Umbilical cord (tissue), 2 donors: ENCODE data around the gene ARHGAP42. TPM values are rescaled to one million over a fixed set of nuclear protein-coding genes. Genes with fewer than 3 reads are reported as not detected.
A peak's percentile ranks its signal among the peaks of the same experiment; 100 is the strongest.
"Not testable (repeated sequence)": the region's sequence is repeated elsewhere in the genome, so short reads cannot be mapped to it uniquely, and the experiment has no call there.

Experiments used
- DNase-seq: peaks from one replicate; pipeline ENCODE4 v3.0.0-alpha.2; 2015; ENCODE audit warnings: low spot score
- total RNA-seq: library from RNA; depleted of rRNA; stranded (reverse); fragments of >200 nt; gene quantifications from one replicate; pipeline ENCODE4 v1.2.3, GENCODE V29; 2014; ENCODE audit warnings: low replicate concordance; ENCODE audit not compliant: insufficient read depth

The ARHGAP42 gene
- total RNA-seq, 1 donor from 2014 or later = 18.5 TPM

GRCh38 chr11:100869328-100869727 lies 182.2 kb downstream of the ARHGAP42 start:
- no peak for DNase-seq

DNA sequence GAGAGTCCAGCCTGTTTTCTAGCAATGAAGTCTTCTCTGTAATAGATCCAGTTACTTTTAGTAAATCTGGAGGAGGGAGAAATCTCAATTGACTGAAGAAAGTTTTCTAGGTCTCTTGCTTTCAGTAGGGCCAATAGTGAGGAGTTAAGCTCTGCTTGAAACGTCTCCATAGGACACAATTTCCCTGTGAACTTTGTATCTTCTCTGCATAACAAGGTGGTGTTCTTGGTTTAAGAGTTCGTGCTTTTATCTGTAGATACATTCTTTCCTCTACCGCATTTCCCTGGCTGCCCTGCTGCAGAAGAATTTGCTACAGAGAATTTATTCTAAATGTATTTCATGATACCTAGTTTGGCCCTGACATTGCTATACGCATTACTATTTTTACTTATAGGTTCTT lies 183.1 kb downstream of the ARHGAP42 start:
- DNase-seq = no peak

GRCh38 chr11:100872951-100873740 lies 186.1 kb downstream of the ARHGAP42 start:
- DNase-seq = no peak

DNA sequence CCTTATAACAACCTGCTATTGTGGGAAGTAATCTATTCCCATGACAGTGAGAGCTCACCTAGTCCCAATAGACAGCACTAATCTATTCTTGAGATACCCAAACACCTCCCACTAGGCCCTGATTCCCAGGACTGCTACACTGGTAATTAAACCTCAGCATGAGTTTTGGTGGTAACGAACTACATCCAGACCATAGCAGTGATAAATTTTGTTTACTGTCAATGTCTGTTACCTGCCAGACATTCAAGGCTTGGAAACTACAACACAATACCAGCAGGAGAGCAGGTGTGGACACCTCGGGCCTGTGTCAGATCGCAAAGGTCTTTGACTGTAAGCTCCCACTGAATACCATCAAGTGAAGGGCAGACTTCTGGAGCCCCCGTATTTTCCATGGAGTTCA lies 187.1 kb downstream of the ARHGAP42 start:
- DNase-seq = no peak

GRCh38 chr11:100875521-100875869 lies 188.4 kb downstream of the ARHGAP42 start:
- DNase-seq = no peak

DNA sequence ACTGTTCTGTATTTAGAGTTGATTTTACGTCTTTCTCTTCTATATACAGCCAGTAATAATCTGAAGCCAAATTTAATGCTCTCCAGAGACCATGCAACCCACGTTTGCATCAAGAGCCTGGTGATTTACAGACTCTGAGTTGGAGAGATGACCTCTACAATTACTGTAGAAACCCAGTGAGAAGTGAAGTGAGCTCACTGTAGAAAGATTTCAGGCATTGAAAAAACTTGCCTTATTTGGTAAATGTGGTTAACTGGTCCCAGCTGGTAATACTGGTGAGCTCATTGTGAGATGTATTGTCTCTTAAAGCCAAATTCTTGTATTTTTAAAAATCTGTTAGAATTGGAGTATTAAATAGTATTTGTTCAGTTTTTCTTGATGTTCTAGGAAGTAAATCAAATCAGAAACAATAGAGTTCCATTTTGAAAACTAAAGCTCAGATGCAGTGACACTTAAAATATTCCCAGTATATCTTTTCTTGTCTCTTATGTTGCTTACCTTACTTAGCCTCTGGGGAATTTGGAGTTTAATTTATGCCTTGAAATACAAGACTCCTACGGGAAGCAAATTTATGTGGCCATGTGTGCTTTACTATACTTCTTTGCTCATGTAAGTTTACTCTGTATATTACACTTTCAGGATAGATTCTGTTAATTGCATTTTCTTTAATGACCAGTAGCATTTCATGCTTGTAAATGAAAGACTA lies 189.9 kb downstream of the ARHGAP42 start:
- DNase-seq = peak; percentile 93

DNA sequence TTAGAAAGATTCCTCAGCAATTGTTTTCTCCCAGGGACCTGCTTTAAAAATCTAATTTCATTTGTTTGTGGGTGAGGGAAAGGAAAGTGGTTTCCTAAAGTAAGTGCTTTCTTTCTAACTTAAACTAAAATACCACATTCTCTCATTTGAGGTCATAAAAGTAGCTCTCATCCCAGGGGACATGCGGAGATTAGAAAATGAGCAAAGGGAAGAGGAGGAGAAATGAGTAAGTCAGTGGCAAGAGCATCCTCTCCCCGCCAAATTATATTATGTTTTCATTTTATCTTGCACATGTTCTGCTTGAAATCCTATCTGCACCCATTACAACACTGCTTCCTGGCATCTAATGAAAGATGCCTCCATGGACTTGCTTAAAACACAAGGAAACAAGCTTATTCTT lies 191.4 kb downstream of the ARHGAP42 start:
- peak; percentile 54 for DNase-seq

DNA sequence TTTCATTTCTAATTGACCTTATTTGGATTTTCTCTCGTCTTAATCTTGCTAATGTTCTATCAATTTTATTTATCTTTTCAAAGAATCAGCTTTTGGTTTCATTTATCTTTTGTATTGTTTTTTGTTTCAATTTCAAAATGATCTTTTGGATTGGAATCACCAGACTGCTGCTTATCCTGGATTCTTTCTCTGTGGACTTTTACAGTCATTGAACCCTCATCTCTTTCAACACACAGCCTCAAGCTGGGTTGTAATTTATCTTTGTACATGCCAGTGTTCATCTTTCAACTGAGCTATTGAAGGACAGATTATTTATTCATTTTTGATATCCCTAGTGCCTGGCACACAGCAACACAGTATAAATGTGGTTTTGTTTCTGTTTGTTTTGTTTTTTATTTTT lies 195.9 kb downstream of the ARHGAP42 start:
- no peak for DNase-seq

DNA sequence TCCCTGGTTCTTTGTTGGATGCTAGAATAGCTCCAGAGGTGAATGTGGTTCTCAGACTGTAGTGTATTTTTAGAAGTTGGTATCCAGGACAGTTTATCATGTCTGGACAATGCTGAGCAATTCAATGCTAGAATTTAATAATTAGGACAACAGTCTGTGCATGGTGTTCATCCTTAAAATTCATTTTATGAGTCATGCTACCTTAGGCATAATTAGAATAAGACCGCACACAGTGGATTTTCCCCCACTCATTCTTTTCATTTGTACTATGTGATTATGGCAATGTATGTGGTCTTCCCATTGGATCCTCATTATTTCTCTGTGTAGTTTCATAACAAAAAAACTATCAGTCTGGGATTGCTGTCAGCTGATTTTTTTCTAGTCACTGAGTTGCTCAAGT lies 196.7 kb downstream of the ARHGAP42 start:
- DNase-seq = no peak

DNA sequence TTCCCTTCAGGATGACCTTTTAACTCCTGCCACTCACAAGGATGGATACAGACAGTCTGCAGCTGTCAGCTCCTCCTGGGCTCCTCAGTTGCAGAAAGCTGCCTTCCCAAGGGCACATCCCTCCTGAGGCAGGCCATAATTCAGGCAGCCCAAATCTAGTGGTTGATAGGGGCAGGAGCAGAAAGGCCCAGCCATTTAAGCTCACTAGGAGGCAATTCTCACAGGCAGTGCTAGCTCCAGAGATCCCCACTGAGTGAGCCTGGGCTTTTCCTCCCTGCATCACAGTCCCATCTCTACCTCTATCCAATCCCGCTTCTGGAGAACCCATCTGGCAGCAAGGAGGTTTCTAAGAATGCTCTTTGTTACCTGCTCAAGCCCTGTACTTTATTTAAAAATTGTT lies 200.6 kb downstream of the ARHGAP42 start:
- no peak for DNase-seq

DNA sequence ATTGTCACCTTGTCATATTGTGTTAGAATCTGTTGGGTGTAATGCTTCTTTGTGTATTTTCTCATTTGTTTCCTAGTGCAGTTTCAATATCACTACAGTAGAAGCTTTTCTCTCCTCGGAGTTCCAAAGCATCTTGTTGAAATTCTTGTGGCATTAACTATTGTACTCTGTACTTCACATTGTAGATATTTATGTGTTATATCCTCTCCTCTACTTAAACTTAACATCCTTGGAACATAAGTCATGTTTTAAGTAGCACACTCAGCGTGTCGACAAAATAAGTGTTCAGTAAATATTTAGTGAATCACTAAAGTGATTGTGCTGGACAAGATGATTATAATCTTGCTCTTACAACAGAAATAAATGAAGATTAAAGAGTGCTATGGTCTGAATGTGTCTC lies 201.7 kb downstream of the ARHGAP42 start:
- no peak for DNase-seq

GRCh38 chr11:100889758-100890157 lies 202.7 kb downstream of the ARHGAP42 start:
- DNase-seq = no peak

GRCh38 chr11:100890789-100891188 lies 203.7 kb downstream of the ARHGAP42 start:
- DNase-seq = peak; percentile 81

DNA sequence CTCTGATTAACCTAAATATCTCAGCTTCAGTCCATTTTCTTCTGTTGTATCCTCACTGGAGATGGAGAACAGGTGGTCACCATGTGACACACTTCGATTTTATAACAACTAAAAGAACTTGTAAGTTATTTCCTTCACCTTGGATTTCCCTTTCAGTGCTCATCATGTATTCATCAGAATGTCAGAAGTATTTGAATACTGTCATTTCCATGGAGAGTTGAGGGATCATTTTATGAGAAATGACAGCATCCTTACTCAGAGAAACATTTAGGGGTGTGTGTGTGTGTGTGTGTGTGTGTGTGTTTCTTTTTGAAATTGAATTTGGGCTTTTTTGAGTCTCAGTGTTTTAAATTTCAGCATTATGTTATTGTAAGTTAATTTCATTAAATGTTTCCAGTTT lies 205.8 kb downstream of the ARHGAP42 start:
- DNase-seq = no peak

GRCh38 chr11:100895449-100895848 lies 208.4 kb downstream of the ARHGAP42 start:
- DNase-seq = no peak

DNA sequence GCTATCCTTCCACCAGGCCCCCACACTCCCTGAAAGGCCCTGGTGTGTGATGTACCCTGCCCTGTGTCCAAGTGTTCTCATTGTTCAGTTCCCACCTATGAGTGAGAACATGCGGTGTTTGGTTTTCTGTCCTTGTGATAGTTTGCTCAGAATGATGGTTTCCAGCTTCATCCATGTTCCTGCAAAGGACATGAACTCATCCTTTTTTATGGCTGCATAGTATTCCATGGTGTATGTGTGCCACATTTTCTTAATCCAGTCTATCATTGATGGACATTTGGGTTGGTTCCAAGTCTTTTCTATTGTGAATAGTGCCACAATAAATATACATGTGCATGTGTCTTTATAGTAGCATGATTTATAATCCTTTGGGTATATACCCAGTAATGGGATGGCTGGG lies 208.9 kb downstream of the ARHGAP42 start:
- not testable (repeated sequence) for DNase-seq

DNA sequence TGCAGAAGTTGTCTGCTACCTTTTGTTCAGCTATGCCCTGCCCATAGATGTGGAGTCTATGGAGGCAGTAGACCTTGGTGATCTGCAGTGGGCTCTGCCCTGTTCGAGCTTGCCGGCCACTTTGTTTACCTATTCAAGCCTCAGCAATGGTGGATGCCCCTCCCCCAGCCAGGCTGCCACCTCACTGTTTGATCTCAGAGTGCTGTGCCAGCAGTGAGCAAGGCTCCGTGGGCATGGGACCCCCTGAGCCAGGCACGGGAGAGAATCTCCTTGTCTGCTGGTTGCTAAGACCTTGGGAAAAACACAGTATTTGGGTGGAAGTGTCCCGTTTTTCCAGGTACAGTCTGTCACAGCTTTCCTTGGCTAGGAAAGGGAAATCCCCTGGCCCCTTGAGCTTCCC lies 214.4 kb downstream of the ARHGAP42 start:
- not testable (repeated sequence) for DNase-seq

GRCh38 chr11:100902454-100903141 lies 215.5 kb downstream of the ARHGAP42 start:
- DNase-seq = no peak

GRCh38 chr11:100903284-100903683 lies 216.2 kb downstream of the ARHGAP42 start:
- no peak for DNase-seq

DNA sequence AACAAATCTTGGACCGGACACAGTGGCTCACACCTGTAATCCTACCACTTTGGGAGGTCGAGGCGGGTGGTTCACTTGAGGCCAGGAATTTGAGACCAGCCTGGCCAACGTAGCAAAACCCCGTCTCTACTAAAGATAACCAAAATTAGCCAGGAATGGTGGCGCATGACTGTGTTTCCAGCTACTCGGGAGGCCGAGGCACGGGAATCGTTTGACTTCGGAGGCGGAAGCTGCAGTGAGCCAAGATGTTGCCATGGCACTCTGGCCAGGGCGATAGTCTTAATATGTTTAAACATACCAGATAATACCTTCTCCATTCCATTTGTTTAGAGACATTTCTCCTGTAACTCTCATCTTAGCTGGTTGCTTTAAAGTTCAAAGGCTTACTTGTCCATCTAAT lies 218.6 kb downstream of the ARHGAP42 start:
- DNase-seq = no peak

DNA sequence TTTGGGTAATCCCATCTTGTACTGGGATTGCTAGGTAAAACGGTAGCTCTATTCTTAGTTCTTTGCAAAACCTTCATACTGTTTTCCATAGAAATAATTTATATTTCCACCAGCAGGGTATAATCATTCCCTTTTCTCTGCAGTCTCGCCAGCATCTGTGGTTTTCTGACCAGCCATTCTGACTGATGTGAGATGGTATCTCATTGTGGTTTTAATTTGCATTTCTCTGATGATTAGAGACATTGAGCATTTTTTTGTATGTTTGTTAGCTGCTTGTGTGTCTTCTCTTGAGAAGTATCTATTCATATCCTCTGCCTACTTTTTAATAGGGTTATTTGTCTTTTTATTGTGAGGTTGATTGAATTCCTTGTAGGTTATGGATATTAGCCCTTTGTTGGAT lies 221.7 kb downstream of the ARHGAP42 start:
- DNase-seq = no peak

DNA sequence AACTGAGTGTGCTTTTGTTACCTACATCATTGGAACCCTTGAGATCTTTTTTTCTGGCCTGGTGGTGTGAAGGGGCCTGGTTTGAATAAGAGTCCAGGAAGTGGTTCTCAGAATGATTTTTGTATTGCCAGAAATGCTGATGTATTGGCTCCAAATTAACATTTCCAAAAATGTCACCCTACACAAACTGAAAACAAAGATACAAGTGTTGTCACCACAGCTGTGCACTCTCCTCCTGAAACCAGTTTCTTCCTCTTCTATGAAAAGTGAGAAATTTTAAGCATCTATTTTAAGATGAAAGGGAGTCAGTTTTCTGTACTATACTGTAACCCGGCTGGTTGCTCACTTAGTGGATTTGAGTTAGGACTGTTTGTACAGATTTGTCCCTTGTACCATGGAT lies 223.7 kb downstream of the ARHGAP42 start:
- DNase-seq = no peak
